ENCODE data around the gene RPS6KA2. TPM values are rescaled to one million over a fixed set of nuclear protein-coding genes. Genes with fewer than 3 reads are reported as not detected.
"Not testable (repeated sequence)": the region's sequence is repeated elsewhere in the genome, so short reads cannot be mapped to it uniquely, and the experiment has no call there.

Gene RPS6KA2
- total RNA-seq, 1 experiment from 2014 or later = 4.1 TPM

DNA sequence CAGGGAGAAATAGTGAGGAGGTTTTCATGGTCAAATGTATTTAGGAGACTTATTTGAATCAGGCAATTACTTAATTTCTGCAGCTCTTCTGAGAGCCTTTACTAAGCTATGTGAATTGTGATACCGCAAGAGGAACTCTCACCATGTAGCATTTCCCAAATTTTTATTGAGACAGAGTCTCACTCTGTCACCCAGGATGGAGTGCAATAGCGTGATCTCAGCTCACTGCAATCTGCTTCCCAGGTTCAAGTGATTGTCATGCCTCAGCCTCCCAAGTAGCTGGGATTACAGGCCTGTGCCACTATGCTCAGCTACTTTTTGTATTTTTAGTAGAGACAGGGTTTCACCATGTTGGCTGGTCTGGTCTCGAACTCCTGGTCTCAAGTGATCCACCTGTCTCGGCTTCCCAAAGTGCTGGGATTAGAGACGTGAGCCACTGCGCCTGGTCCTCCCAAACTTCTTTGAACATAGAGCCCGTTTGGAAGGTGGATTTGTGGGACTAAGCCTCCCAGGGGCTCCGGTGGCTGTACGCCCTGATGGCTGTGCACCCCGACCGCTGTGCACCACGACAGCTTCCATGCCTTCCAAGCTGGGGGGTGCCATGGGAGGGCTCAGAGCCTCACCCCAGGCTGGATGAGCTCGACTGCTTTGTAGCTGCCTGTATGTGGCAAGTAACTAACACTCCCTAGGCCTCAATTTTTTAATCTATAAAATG lies 238.6 kb downstream of the RPS6KA2 start:
- DNase-seq (ENCODE audit: low read depth, low spot score) (no peak), ATAC-seq (no peak)
- Histone ChIP-seq H3K27me3 (ENCODE audit: control insufficient read depth, insufficient read depth, low read length) (no peaks in the 10 kb centered on the region), H3K36me3 (ENCODE audit: control insufficient read depth, insufficient read depth, low read length) (no peaks in the 10 kb centered on the region), H3K9me3 (ENCODE audit: control insufficient read depth, insufficient read depth, low read depth, low read length) (no peaks in the 10 kb centered on the region), H3K4me1 (ENCODE audit: control insufficient read depth, insufficient read depth, low read length) (no peaks in the 10 kb centered on the region), H3K4me3 (ENCODE audit: low read depth in 2 of 2, low read length in 2 of 2) (no peak overlapping the region), H3K27ac (ENCODE audit: low read length) (no peak overlapping the region)
- POLR2A ChIA-PET = no interaction called here
- TF ChIP-seq POLR2AphosphoS5 (IDR thresholded peaks at IDR 0.05; ENCODE audit: low read depth, low read length) (no peak), REST (IDR thresholded peaks at IDR 0.05; ENCODE audit: insufficient read depth in 1 of 2, low read depth in 2 of 2, low read length in 1 of 2) (no peak), TCF7L2 (IDR thresholded peaks at IDR 0.05; ENCODE audit: low read depth, low read length) (no peak), SIN3A (IDR thresholded peaks at IDR 0.05; ENCODE audit: borderline replicate concordance, insufficient read depth, low read depth, low read length) (no peak)
- TF ChIP-seq, protein P1, sequence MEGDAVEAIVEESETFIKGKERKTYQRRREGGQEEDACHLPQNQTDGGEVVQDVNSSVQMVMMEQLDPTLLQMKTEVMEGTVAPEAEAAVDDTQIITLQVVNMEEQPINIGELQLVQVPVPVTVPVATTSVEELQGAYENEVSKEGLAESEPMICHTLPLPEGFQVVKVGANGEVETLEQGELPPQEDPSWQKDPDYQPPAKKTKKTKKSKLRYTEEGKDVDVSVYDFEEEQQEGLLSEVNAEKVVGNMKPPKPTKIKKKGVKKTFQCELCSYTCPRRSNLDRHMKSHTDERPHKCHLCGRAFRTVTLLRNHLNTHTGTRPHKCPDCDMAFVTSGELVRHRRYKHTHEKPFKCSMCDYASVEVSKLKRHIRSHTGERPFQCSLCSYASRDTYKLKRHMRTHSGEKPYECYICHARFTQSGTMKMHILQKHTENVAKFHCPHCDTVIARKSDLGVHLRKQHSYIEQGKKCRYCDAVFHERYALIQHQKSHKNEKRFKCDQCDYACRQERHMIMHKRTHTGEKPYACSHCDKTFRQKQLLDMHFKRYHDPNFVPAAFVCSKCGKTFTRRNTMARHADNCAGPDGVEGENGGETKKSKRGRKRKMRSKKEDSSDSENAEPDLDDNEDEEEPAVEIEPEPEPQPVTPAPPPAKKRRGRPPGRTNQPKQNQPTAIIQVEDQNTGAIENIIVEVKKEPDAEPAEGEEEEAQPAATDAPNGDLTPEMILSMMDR (IDR thresholded peaks at IDR 0.05) = no peak
- intact Hi-C loops (cut with micrococcal nuclease; ENCODE audit: unreplicated experiment) (no loop called here), in situ Hi-C loops (cut with HindIII; ENCODE audit: low pct_unique_long_range_greater_than_20kb, low sequenced_read_pairs) (no loop called here)
- BruUV-seq (replicated peaks) = no TSS peak
- CTCF ChIA-PET = no interaction called here

- H3K4me3 ChIP-seq (ENCODE audit: low read depth in 2 of 2, low read length in 2 of 2) = no peak overlapping the region
- no peaks in the 10 kb centered on the region for H3K27me3 ChIP-seq (ENCODE audit: control insufficient read depth, insufficient read depth, low read length)
- intact Hi-C loops (cut with micrococcal nuclease; ENCODE audit: unreplicated experiment) = no loop called here
- TF ChIP-seq TCF7L2 (IDR thresholded peaks at IDR 0.05; ENCODE audit: low read depth, low read length) (no peak), SIN3A (IDR thresholded peaks at IDR 0.05; ENCODE audit: borderline replicate concordance, insufficient read depth, low read depth, low read length) (no peak), REST (IDR thresholded peaks at IDR 0.05; ENCODE audit: insufficient read depth in 1 of 2, low read depth in 2 of 2, low read length in 1 of 2) (no peak), POLR2AphosphoS5 (IDR thresholded peaks at IDR 0.05; ENCODE audit: low read depth, low read length) (no peak)
- H3K27ac ChIP-seq (ENCODE audit: low read length) = no peak overlapping the region
- ChIA-PET CTCF (no interaction called here), POLR2A (no interaction called here)
- no peak for DNase-seq (ENCODE audit: low read depth, low spot score)
- H3K9me3 ChIP-seq (ENCODE audit: control insufficient read depth, insufficient read depth, low read depth, low read length) = no peaks in the 10 kb centered on the region
- no peaks in the 10 kb centered on the region for H3K36me3 ChIP-seq (ENCODE audit: control insufficient read depth, insufficient read depth, low read length)
- in situ Hi-C loops (cut with HindIII; ENCODE audit: low pct_unique_long_range_greater_than_20kb, low sequenced_read_pairs) = no loop called here
- no TSS peak for BruUV-seq (replicated peaks)
- H3K4me1 ChIP-seq (ENCODE audit: control insufficient read depth, insufficient read depth, low read length) = no peaks in the 10 kb centered on the region
- ATAC-seq = no peak
Observed at GRCh38 chr6:166387642-166388289, 239.3 kb downstream of the RPS6KA2 start.

GRCh38 chr6:166387098-166387497 lies 240.0 kb downstream of the RPS6KA2 start:
- H3K27me3 ChIP-seq (ENCODE audit: control insufficient read depth, insufficient read depth, low read length); POLR2A ChIA-PET; BruUV-seq (replicated peaks); intact Hi-C loops (cut with micrococcal nuclease; ENCODE audit: unreplicated experiment); ATAC-seq; in situ Hi-C loops (cut with HindIII; ENCODE audit: low pct_unique_long_range_greater_than_20kb, low sequenced_read_pairs); H3K36me3 ChIP-seq (ENCODE audit: control insufficient read depth, insufficient read depth, low read length); H3K4me3 ChIP-seq (ENCODE audit: low read depth in 2 of 2, low read length in 2 of 2); DNase-seq (ENCODE audit: low read depth, low spot score); CTCF ChIA-PET; H3K9me3 ChIP-seq (ENCODE audit: control insufficient read depth, insufficient read depth, low read depth, low read length); H3K27ac ChIP-seq (ENCODE audit: low read length); H3K4me1 ChIP-seq (ENCODE audit: control insufficient read depth, insufficient read depth, low read length): not testable (repeated sequence)

All from Panc1 (cell line).